GM21786 (cell line): ENCODE results near the gene GBP1.
A peak's percentile ranks its signal among the peaks of the same experiment; 100 is the strongest.
"Not testable (repeated sequence)": the region's sequence is repeated elsewhere in the genome, so short reads cannot be mapped to it uniquely, and the experiment has no call there.

ENCODE experiments used
- ATAC-seq: cut with Tn5 transposase; IDR thresholded peaks from one replicate; pipeline ENCODE4 v1.9.1; 2021; ENCODE audit not compliant: unreplicated experiment

The GBP1 gene

GRCh38 chr1:89022167-89022959 is 42.6 kb downstream of the GBP1 start, which contains the start of gene GBP3:
TSS of gene GBP3 (minus strand) at chr1:89022866. CDS start at chr1:89020721, 2,145 bp downstream.
- peak; percentile 83 for ATAC-seq

- not testable (repeated sequence) for ATAC-seq
Observed at GRCh38 chr1:89018318-89018717, 46.7 kb downstream of the GBP1 start.

- no peak for ATAC-seq
Observed at GRCh38 chr1:89008511-89008910, 56.5 kb downstream of the GBP1 start.

- ATAC-seq: no peak
Observed at GRCh38 chr1:89005286-89006151, 59.5 kb downstream of the GBP1 start.
